GM04503 (cell line): Measurements from ENCODE around the gene STX1A.

ENCODE experiments used
- DNase-seq: peaks from one replicate; pipeline ENCODE4 v3.0.0-alpha.2; 2012; ENCODE audit warnings: low read depth

The STX1A gene

GRCh38 chr7:73707045-73707631, 12.3 kb downstream of the STX1A start:
- no peak for DNase-seq

- no peak for DNase-seq
Measured at GRCh38 chr7:73706126-73707044, 13.1 kb downstream of the STX1A start.

GRCh38 chr7:73705551-73705920, 13.9 kb downstream of the STX1A start:
- no peak for DNase-seq

- DNase-seq, result no peak
Measured at GRCh38 chr7:73704640-73705550, 14.6 kb downstream of the STX1A start.

GRCh38 chr7:73703757-73704639, 15.5 kb downstream of the STX1A start:
- DNase-seq, result no peak

- DNase-seq, result no peak
Measured at GRCh38 chr7:73703225-73703624, 16.2 kb downstream of the STX1A start.

- DNase-seq, result no peak
Measured at GRCh38 chr7:73702665-73703064, 16.8 kb downstream of the STX1A start.

- DNase-seq, result no peak
Measured at GRCh38 chr7:73702226-73702625, 17.2 kb downstream of the STX1A start.

GRCh38 chr7:73701357-73701995, 18.0 kb downstream of the STX1A start:
- DNase-seq, result no peak

GRCh38 chr7:73700581-73701134, 18.8 kb downstream of the STX1A start:
- no peak for DNase-seq

- DNase-seq, result no peak
Measured at GRCh38 chr7:73700069-73700423, 19.4 kb downstream of the STX1A start.

GRCh38 chr7:73699370-73700068, 19.9 kb downstream of the STX1A start:
- no peak for DNase-seq

- no peak for DNase-seq
Measured at GRCh38 chr7:73698410-73698809, 21.1 kb downstream of the STX1A start.

- DNase-seq, result no peak
Measured at GRCh38 chr7:73696372-73696771, 23.1 kb downstream of the STX1A start.

GRCh38 chr7:73690646-73691045, 28.8 kb downstream of the STX1A start:
- no peak for DNase-seq

GRCh38 chr7:73688288-73688687, 31.2 kb downstream of the STX1A start:
- no peak for DNase-seq

- no peak for DNase-seq
Measured at GRCh38 chr7:73685311-73685710, 34.2 kb downstream of the STX1A start.

- no peak for DNase-seq
Measured at GRCh38 chr7:73683788-73684693, 35.4 kb downstream of the STX1A start.
